GM12872 (cell line): ENCODE results near the gene APBA2.

Experiments
- CTCF ChIP-seq: IDR thresholded peaks from 3 replicates; pipeline ENCODE4 v1.5.1; 2011; ENCODE audit warnings: low read depth, mild to moderate bottlenecking, low read length, moderate library complexity; ENCODE audit not compliant: insufficient read depth

Gene APBA2

GRCh38 chr15:28911310-28911931 is 25.6 kb downstream of the APBA2 start:
- TF ChIP-seq CTCF, result no peak

DNA sequence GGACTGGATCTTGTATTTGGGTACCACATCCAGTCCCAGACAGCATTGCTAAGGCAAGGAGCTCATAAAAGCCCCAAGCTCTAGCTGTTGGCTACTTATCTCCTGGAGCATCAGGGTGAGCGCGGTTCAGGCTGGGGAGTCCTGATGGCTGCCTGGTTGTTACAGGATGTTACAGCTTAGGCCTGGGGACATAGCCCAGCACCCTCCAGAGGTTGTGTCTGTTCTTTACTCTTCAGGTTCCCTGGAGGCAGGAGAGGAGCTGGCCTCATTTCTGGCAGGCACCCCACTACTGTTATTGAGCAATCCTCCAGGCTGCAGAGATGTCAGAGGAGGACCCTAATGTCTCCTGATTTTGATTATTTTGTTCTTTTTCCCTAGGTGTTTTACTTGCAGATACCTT is 26.6 kb downstream of the APBA2 start:
- TF ChIP-seq CTCF, result no peak

- no peak for TF ChIP-seq CTCF
These were observed 27.5 kb downstream of the APBA2 start for GRCh38 chr15:28913171-28913765.

- TF ChIP-seq CTCF, result no peak
These were observed 28.3 kb downstream of the APBA2 start for GRCh38 chr15:28914046-28914445.

DNA sequence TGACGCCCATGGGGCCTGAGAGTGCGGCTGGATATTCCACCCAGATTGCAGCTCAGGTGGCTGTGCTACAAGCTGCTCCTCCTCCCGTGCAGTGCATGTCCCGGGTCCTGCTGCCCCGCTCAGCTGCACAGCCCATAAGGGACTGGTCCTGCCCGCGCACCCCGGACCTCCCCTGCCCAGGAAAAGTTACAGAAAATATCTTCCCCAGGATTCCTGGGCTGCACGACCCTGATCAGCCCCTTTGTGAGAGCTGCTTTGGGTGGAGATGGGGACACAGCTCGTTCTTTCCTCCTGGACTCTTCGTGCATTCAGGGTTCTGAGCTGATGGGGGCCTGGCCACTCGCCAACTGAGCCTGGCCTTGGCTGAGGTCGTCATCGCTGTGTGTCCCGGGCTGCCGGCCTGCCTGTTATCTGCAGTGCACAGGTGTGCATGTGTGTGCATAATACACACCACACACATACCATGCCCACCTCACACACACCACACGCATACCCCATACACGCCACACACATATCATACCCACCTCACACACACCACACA is 28.8 kb downstream of the APBA2 start:
- no peak for TF ChIP-seq CTCF

DNA sequence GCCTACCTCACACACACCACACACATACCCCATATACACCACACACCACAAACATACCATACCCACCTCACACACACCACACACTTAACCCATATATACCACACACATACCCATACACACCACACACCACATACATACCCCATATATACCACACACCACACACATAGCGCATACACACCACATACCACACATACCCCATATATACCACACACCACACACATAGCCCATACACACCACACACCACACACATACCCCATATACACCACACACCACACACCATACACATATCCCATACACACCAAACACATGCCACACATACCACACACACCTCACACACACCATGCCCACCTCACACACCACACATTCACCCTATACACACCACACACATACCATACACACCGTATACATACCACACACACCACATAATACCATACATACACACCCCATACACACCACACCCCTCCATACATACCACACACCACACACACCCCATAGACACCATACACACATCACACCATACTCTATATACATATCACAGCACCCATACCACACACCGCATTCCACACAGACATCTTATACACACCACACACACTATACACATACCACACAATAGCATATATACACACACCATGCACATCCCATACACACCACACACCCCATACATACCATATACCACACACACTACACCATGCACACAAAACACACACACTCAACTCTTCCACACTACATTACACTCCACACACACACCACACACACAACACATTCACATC is 29.5 kb downstream of the APBA2 start:
- no peak for TF ChIP-seq CTCF

DNA sequence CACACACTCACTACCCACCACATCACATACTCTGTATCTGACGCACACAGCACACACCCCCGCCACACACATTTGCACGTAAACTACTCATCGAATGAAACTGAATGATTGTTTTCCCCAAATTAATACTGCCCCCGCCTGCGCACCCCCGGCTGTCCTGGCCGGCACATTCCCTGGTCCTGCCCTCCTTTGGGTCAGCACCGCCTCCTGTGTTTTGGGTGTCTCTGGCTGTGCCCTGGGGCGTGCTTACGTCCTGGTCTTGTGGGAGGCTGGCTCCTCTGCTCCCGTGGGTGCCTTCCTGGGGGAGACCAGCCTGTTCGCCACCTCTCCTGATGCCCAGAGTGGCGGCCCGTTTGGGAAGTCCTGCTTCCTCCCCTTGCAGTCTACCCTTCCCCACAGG is 30.2 kb downstream of the APBA2 start:
- no peak for TF ChIP-seq CTCF
